ENCODE results near the gene TMEM134. TPM values are rescaled to one million over a fixed set of nuclear protein-coding genes. Genes with fewer than 3 reads are reported as not detected.

The TMEM134 gene
- total RNA-seq, 4 donors from 2014 or later: 109 to 205 (median 145) TPM

GRCh38 chr11:67500484-67500821 lies 31.4 kb upstream of the TMEM134 start:
- DNase-seq: no peak
- peaks cover 6 to 25% (median 19%) of the 10 kb centered on the region in 3 donors for H3K4me1 ChIP-seq
- TF ChIP-seq POLR2A (IDR thresholded peaks at IDR 0.05): no peak
- no peak for TF ChIP-seq CTCF (IDR thresholded peaks at IDR 0.05)
- H3K9me3 ChIP-seq: no peaks in the 10 kb centered on the region
- WGBS, 2 donors: 86% methylated on average over 1 of the region's 1 CpG; no CpG with 5 or more reads in 1 of the 2 donors
- no peak overlapping the region for H3K4me3 ChIP-seq
- H3K36me3 ChIP-seq: peaks cover 4 to 74% (median 8%) of the 10 kb centered on the region in 3 donors
- peaks cover 0 to 38% (median 0%) of the 10 kb centered on the region in 4 donors for H3K27me3 ChIP-seq
- no peak overlapping the region for H3K27ac ChIP-seq
- intact Hi-C loops (cut with DNase I): loop anchor here (5.0 kb wide), 1 partner anchor 98 kb away; the partner anchor contains the start of genes PPP1CA and TBC1D10C

GRCh38 chr11:67499808-67500483 lies 30.9 kb upstream of the TMEM134 start:
- DNase-seq: no peak
- TF ChIP-seq CTCF (IDR thresholded peaks at IDR 0.05) (no peak), POLR2A (IDR thresholded peaks at IDR 0.05) (no peak)
- Histone ChIP-seq H3K27me3 (peaks cover 0 to 34% (median 0%) of the 10 kb centered on the region in 4 donors), H3K4me1 (peaks cover 5 to 20% (median 17%) of the 10 kb centered on the region in 3 donors), H3K36me3 (peaks cover 4 to 79% (median 8%) of the 10 kb centered on the region in 3 donors), H3K9me3 (no peaks in the 10 kb centered on the region), H3K27ac (no peak overlapping the region), H3K4me3 (no peak overlapping the region)
- intact Hi-C loops (cut with DNase I): loop anchor here (5.0 kb wide), 1 partner anchor 98 kb away; the partner anchor contains the start of genes PPP1CA and TBC1D10C
- 100% methylated on average over 2 of the region's 26 CpGs; no CpG with 5 or more reads in 1 of the 2 donors for WGBS, 2 donors

GRCh38 chr11:67498544-67498972 lies 29.5 kb upstream of the TMEM134 start:
- Histone ChIP-seq H3K36me3 (peaks cover 9 to 92% (median 13%) of the 10 kb centered on the region in 3 donors), H3K27ac (no peak overlapping the region), H3K27me3 (peaks cover 0 to 20% (median 0%) of the 10 kb centered on the region in 4 donors), H3K9me3 (no peaks in the 10 kb centered on the region), H3K4me3 (no peak overlapping the region), H3K4me1 (peaks cover 1 to 6% (median 4%) of the 10 kb centered on the region in 3 donors)
- 87 to 100% methylated on average over 5 to 6 of the region's 21 CpGs for WGBS, 2 donors
- DNase-seq: no peak
- intact Hi-C loops (cut with DNase I): no loop called here
- TF ChIP-seq CTCF (IDR thresholded peaks at IDR 0.05) (no peak), POLR2A (IDR thresholded peaks at IDR 0.05) (no peak)

- Histone ChIP-seq H3K27me3 (peaks cover 0 to 12% (median 0%) of the 10 kb centered on the region in 4 donors), H3K36me3 (peaks cover 14 to 99% (median 21%) of the 10 kb centered on the region in 3 donors), H3K9me3 (no peaks in the 10 kb centered on the region), H3K4me3 (no peak overlapping the region), H3K4me1 (no peaks in the 10 kb centered on the region), H3K27ac (no peak overlapping the region)
- TF ChIP-seq POLR2A (IDR thresholded peaks at IDR 0.05) (no peak), CTCF (IDR thresholded peaks at IDR 0.05) (no peak)
- WGBS, 2 donors: 88 to 97% methylated on average over 5 to 12 of the region's 21 CpGs
- intact Hi-C loops (cut with DNase I): no loop called here
- no peak for DNase-seq
These were observed 28.7 kb upstream of the TMEM134 start for GRCh38 chr11:67497656-67498291.

- 81 to 90% methylated on average over 3 to 10 of the region's 12 CpGs for WGBS, 2 donors
- H3K4me3 ChIP-seq: no peak overlapping the region
- no peaks in the 10 kb centered on the region for H3K4me1 ChIP-seq
- no peak for DNase-seq
- H3K27ac ChIP-seq: no peak overlapping the region
- TF ChIP-seq POLR2A (IDR thresholded peaks at IDR 0.05): no peak
- no peak for TF ChIP-seq CTCF (IDR thresholded peaks at IDR 0.05)
- intact Hi-C loops (cut with DNase I): no loop called here
- no peaks in the 10 kb centered on the region for H3K27me3 ChIP-seq
- H3K9me3 ChIP-seq: no peaks in the 10 kb centered on the region
- H3K36me3 ChIP-seq: peaks cover 17 to 99% (median 29%) of the 10 kb centered on the region in 3 donors
These were observed 27.1 kb upstream of the TMEM134 start for GRCh38 chr11:67496113-67496512.

Measured in esophagus squamous epithelium (tissue), 5 donors.